ENCODE data around the gene ZSWIM1. TPM values are rescaled to one million over a fixed set of nuclear protein-coding genes. Genes with fewer than 3 reads are reported as not detected.

ZSWIM1 gene
- total and polyA plus RNA-seq, 2 of the 13 experiments (the other 11 are each of a cell fraction or from before 2014, with no cell fraction given): 9.5 to 11.7 TPM

GRCh38 chr20:45861221-45862075 is 19.6 kb upstream of the ZSWIM1 start (continued):
- TF ChIP-seq ZNF292 (CRISPR knock-in tag; IDR thresholded peaks at IDR 0.05; ENCODE audit: borderline replicate concordance, low read depth): peak; percentile 40; the same call in 1 of the 2 replicates
- TF ChIP-seq, protein P1, sequence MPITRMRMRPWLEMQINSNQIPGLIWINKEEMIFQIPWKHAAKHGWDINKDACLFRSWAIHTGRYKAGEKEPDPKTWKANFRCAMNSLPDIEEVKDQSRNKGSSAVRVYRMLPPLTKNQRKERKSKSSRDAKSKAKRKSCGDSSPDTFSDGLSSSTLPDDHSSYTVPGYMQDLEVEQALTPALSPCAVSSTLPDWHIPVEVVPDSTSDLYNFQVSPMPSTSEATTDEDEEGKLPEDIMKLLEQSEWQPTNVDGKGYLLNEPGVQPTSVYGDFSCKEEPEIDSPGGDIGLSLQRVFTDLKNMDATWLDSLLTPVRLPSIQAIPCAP (CRISPR knock-in tag; IDR thresholded peaks at IDR 0.05; ENCODE audit: low read depth): no peak
- no peak for TF ChIP-seq MYC (CRISPR knock-in tag; IDR thresholded peaks at IDR 0.05; ENCODE audit: borderline replicate concordance)
- no peak for TF ChIP-seq ZFP90 (CRISPR knock-in tag; IDR thresholded peaks at IDR 0.05; ENCODE audit: borderline replicate concordance)
- TF ChIP-seq, protein P2, sequence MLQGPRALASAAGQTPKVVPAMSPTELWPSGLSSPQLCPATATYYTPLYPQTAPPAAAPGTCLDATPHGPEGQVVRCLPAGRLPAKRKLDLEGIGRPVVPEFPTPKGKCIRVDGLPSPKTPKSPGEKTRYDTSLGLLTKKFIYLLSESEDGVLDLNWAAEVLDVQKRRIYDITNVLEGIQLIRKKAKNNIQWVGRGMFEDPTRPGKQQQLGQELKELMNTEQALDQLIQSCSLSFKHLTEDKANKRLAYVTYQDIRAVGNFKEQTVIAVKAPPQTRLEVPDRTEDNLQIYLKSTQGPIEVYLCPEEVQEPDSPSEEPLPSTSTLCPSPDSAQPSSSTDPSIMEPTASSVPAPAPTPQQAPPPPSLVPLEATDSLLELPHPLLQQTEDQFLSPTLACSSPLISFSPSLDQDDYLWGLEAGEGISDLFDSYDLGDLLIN (CRISPR knock-in tag; IDR thresholded peaks at IDR 0.05; ENCODE audit: borderline replicate concordance): no peak
- no peak for TF ChIP-seq NBN (conservative IDR thresholded peaks at IDR 0.05)
- peak; percentile 64 for TF ChIP-seq HNF4A (CRISPR knock-in tag; IDR thresholded peaks at IDR 0.05)
- no peak for TF ChIP-seq PREB (CRISPR knock-in tag; IDR thresholded peaks at IDR 0.05)
- no peak for TF ChIP-seq CREBL2 (CRISPR knock-in tag; IDR thresholded peaks at IDR 0.05; ENCODE audit: borderline replicate concordance)
- no peak for TF ChIP-seq SYNCRIP (IDR thresholded peaks at IDR 0.05; ENCODE audit: insufficient read depth, low read depth, low read length)
- peak; percentile 82; the same call in 1 of the 2 replicates for TF ChIP-seq GFI1 (CRISPR knock-in tag; IDR thresholded peaks at IDR 0.05; ENCODE audit: borderline replicate concordance)
- 0 out of 2 replicates have a peak, but pooled peaks have one; percentile 44 for TF ChIP-seq NR1H2 (CRISPR knock-in tag; IDR thresholded peaks at IDR 0.05; ENCODE audit: borderline replicate concordance, low read depth)
- no peak for TF ChIP-seq GMEB2 (CRISPR knock-in tag; IDR thresholded peaks at IDR 0.05; ENCODE audit: low read depth)
- TF ChIP-seq DR1 (CRISPR knock-in tag; IDR thresholded peaks at IDR 0.05): no peak
- TF ChIP-seq TFDP1 (CRISPR knock-in tag; IDR thresholded peaks at IDR 0.05; ENCODE audit: borderline replicate concordance): no peak
- TF ChIP-seq FIP1L1 (IDR thresholded peaks at IDR 0.05; ENCODE audit: borderline replicate concordance, insufficient read depth, low read depth, low read length): no peak
- TF ChIP-seq HMG20B (CRISPR knock-in tag; conservative IDR thresholded peaks at IDR 0.05): no peak; the same call in 1 of the 2 replicates
- TF ChIP-seq ZNF552 (CRISPR knock-in tag; IDR thresholded peaks at IDR 0.05; ENCODE audit: borderline replicate concordance): no peak
- no peak for TF ChIP-seq FLYWCH1 (CRISPR knock-in tag; IDR thresholded peaks at IDR 0.05)
- TF ChIP-seq HDAC6 (IDR thresholded peaks at IDR 0.05; ENCODE audit: low read depth, low read length): no peak
- 0 out of 2 replicates have a peak, but pooled peaks have one; percentile 22 for TF ChIP-seq ZNF615 (CRISPR knock-in tag; IDR thresholded peaks at IDR 0.05; ENCODE audit: borderline replicate concordance)
- TF ChIP-seq SATB2 (CRISPR knock-in tag; IDR thresholded peaks at IDR 0.05): no peak
- TF ChIP-seq RFX3 (CRISPR knock-in tag; IDR thresholded peaks at IDR 0.05): no peak
